Cardiac septum (tissue), 1 donor: ENCODE results near the gene PRKAR1B. TPM values are rescaled to one million over a fixed set of nuclear protein-coding genes. Genes with fewer than 3 reads are reported as not detected.

Experiments used
- DNase-seq: peaks from one replicate; pipeline ENCODE4 v3.0.0-alpha.2; 2020; ENCODE audit warnings: low spot score
- intact Hi-C: fragments of 100-400 bp; cut with DNase I; formaldehyde crosslinking; loops from one replicate; pipeline ENCODE4 v1.14.0; 2022
- long read RNA-seq: library from polyadenylated mRNA; unstranded; transcript quantifications from one replicate; pipeline ENCODE4 v2.0.0, GENCODE V29; 2021
- total RNA-seq: library from RNA; stranded (reverse); fragmentation: NEBNext Ultra II Directional; extraction: Animal tissue kit (Norgen Biotek cat#: 25700); gene quantifications from one replicate; pipeline ENCODE4 v1.2.1, GENCODE V29; 2021
- donor health status: DM: no; HTN: no; CAD: no.

Gene PRKAR1B
- total RNA-seq, result 13.5 TPM
- long read RNA-seq, transcript PRKAR1B-201 (11 exons, 2,007 nt), result minor isoform, 5 of 37 reads
- long read RNA-seq, transcript PRKAR1B-211 (11 exons, 2,533 nt), result major isoform, 7 of 37 reads
- long read RNA-seq, partial matches to known transcripts, result 3 of 37 reads
- long read RNA-seq, other reads (novel, unspliced or antisense), result 21 of 37 reads

- intact Hi-C loops, result loop anchor here (5.0 kb wide), 2 partner anchors 60 to 75 kb away; no protein-coding TSS in a partner anchor
- peak; percentile 69 for DNase-seq
Measured at GRCh38 chr7:727104-727805, at the start of gene PRKAR1B. TSS of gene PRKAR1B (minus strand) at chr7:727281. CDS start at chr7:711505, 15,776 bp downstream.

- intact Hi-C loops, result no loop called here
- DNase-seq, result no peak
Measured at GRCh38 chr7:776381-776780, 49.3 kb upstream of the PRKAR1B start.

GRCh38 chr7:774161-775109 is 47.4 kb upstream of the PRKAR1B start:
- intact Hi-C loops, result loop anchor here (2.0 to 5.0 kb wide), 3 partner anchors 107 to 452 kb away; no protein-coding TSS in a partner anchor

GRCh38 chr7:773622-773915 is 46.5 kb upstream of the PRKAR1B start:
- no peak for DNase-seq
- intact Hi-C loops, result loop anchor here (5.0 kb wide), 2 partner anchors 106 to 251 kb away; no protein-coding TSS in a partner anchor

More at GRCh38 chr7:774161-775109, 47.4 kb upstream of the PRKAR1B start:
- DNase-seq, result no peak

- intact Hi-C loops, result loop anchor here (5.0 kb wide), 2 partner anchors 106 to 251 kb away; no protein-coding TSS in a partner anchor
- DNase-seq, result no peak
Measured at GRCh38 chr7:772861-773621, 46.0 kb upstream of the PRKAR1B start.

- no peak for DNase-seq
- intact Hi-C loops, result loop anchor here (5.0 kb wide), 2 partner anchors 105 to 250 kb away; no protein-coding TSS in a partner anchor
Measured at GRCh38 chr7:772392-772791, 45.3 kb upstream of the PRKAR1B start.

- DNase-seq, result no peak
- intact Hi-C loops, result loop anchor here (5.0 kb wide), 2 partner anchors 105 to 250 kb away; no protein-coding TSS in a partner anchor
Measured at GRCh38 chr7:772005-772294, 44.9 kb upstream of the PRKAR1B start.

GRCh38 chr7:771234-772004 is 44.3 kb upstream of the PRKAR1B start:
- intact Hi-C loops, result loop anchor here (5.0 kb wide), 2 partner anchors 104 to 249 kb away; no protein-coding TSS in a partner anchor
- DNase-seq, result peak; percentile 86

GRCh38 chr7:770741-771166 is 43.7 kb upstream of the PRKAR1B start:
- no peak for DNase-seq
- intact Hi-C loops, result loop anchor here (5.0 kb wide), 2 partner anchors 103 to 248 kb away; no protein-coding TSS in a partner anchor

- DNase-seq, result no peak
- intact Hi-C loops, result loop anchor here (5.0 kb wide), 2 partner anchors 103 to 248 kb away; no protein-coding TSS in a partner anchor
Measured at GRCh38 chr7:770336-770735, 43.3 kb upstream of the PRKAR1B start.

GRCh38 chr7:768881-769504 is 41.9 kb upstream of the PRKAR1B start:
- intact Hi-C loops, result no loop called here
- no peak for DNase-seq

GRCh38 chr7:767941-768731 is 41.1 kb upstream of the PRKAR1B start:
- intact Hi-C loops, result no loop called here
- no peak for DNase-seq

GRCh38 chr7:767580-767940 is 40.5 kb upstream of the PRKAR1B start:
- DNase-seq, result no peak
- intact Hi-C loops, result no loop called here

- intact Hi-C loops, result no loop called here
- DNase-seq, result no peak
Measured at GRCh38 chr7:765383-765782, 38.3 kb upstream of the PRKAR1B start.

GRCh38 chr7:763762-764161 is 36.7 kb upstream of the PRKAR1B start:
- intact Hi-C loops, result no loop called here
- no peak for DNase-seq

- intact Hi-C loops, result no loop called here
- no peak for DNase-seq
Measured at GRCh38 chr7:762885-763284, 35.8 kb upstream of the PRKAR1B start.

- intact Hi-C loops, result no loop called here
Measured at GRCh38 chr7:761631-762030, 34.5 kb upstream of the PRKAR1B start.

More at GRCh38 chr7:761631-762030, 34.5 kb upstream of the PRKAR1B start:
- no peak for DNase-seq
